HepG2 (cell line): ENCODE measurements around the gene TDRD10. TPM values are rescaled to one million over a fixed set of nuclear protein-coding genes. Genes with fewer than 3 reads are reported as not detected.

Experiments used
- ATAC-seq: fragments of 200-7000 bp; cut with Tn5 transposase; 3 replicates; pipeline ENCODE4 v1.9.1; 2020; ENCODE audit warnings: mild to moderate bottlenecking, moderate library complexity
- BruUV-seq: library from RNA; stranded (reverse); fragments of 400-500 nt; replicated peaks from 2 replicates; lab custom pipeline; 2021; lab: Mats Ljungman, UMichigan
- CTCF ChIA-PET: fragments of 300-600 bp; formaldehyde crosslinking; extraction: SDS; loops from one replicate; lab custom pipeline; 2021; ENCODE audit warnings: low total read pairs, inconsistent platforms, low intra/inter-chr PET ratio; lab: Yijun Ruan, JAX
- POLR2A ChIA-PET: fragments of 350-600 bp; sonication (Branson Sonifier 250); formaldehyde crosslinking; loops from one replicate; lab custom pipeline; 2020; ENCODE audit warnings: antibody characterized with exemption, inconsistent platforms; lab: Yijun Ruan, JAX
- DNase-seq: peaks from one replicate; pipeline ENCODE4 v3.0.0-alpha.2; 2015; ENCODE audit warnings: low spot score
- FAIRE-seq: peaks from 3 replicates; lab custom pipeline; 2011; peaks lifted over from hg19 to GRCh38; lab: Jason Lieb, UNC
- H2AFZ ChIP-seq: one replicate; pipeline ENCODE4 v1.6.1; 2011; ENCODE audit warnings: low read length, inconsistent platforms
- H3K27ac ChIP-seq: fragments of 300-600 bp; 3 replicates; pipeline ENCODE4 v1.8.0; 2011; ENCODE audit warnings: mixed run types, mild to moderate bottlenecking, mixed read lengths, low read length, inconsistent platforms; ENCODE audit not compliant: insufficient read depth; ENCODE audit errors: extremely low read length
- H3K27me3 ChIP-seq, 2 experiments: fragments of 200-600 bp in 1 of 2; 2 replicates in 1 of 2; 3 replicates in 1 of 2; pipeline versions ENCODE4 v1.6.0 to v1.8.0; 2011; ENCODE audit warnings: low read length in 2 of 2, mild to moderate bottlenecking in 2 of 2, moderate library complexity in 2 of 2, inconsistent platforms in 1 of 2; ENCODE audit not compliant: insufficient read depth in 2 of 2, control insufficient read depth in 1 of 2
- H3K36me3 ChIP-seq, 2 experiments: fragments of 200-600 bp in 1 of 2; replicated peaks in 1 of 2; 2 replicates in 1 of 2; 3 replicates in 1 of 2; pipeline versions ENCODE4 v1.5.1 to v1.8.0; 2011; ENCODE audit warnings: low read length in 2 of 2, inconsistent platforms in 1 of 2; ENCODE audit not compliant: insufficient read depth in 2 of 2, control insufficient read depth in 1 of 2
- H3K4me1 ChIP-seq: 2 replicates; pipeline ENCODE4 v1.5.1; 2012; ENCODE audit warnings: low read length, inconsistent platforms; ENCODE audit not compliant: insufficient read depth
- H3K4me2 ChIP-seq: 2 replicates; pipeline ENCODE4 v1.6.0; 2011; ENCODE audit warnings: low read depth, low read length, inconsistent platforms
- H3K4me3 ChIP-seq, 3 experiments: fragments of 200-600 bp in 1 of 3; sonication (generic), shearing (Covaris generic) in 1 of 3; replicated peaks in 1 of 3; 2 replicates each; pipeline ENCODE4 v1.5.1; 2011 to 2016; ENCODE audit warnings: low read length in 3 of 3, inconsistent platforms in 2 of 3, low read depth in 2 of 3, mild to moderate bottlenecking in 2 of 3, control low read depth in 1 of 3, mixed read lengths in 1 of 3; ENCODE audit not compliant: insufficient read depth in 1 of 3
- H3K79me2 ChIP-seq: one replicate; pipeline ENCODE4 v1.6.1; 2011; ENCODE audit warnings: low read length, inconsistent platforms; ENCODE audit not compliant: insufficient read depth
- H3K9ac ChIP-seq: 2 replicates; pipeline ENCODE4 v1.6.0; 2011; ENCODE audit warnings: mild to moderate bottlenecking, low read depth, low read length, inconsistent platforms; ENCODE audit not compliant: insufficient read depth
- H3K9me3 ChIP-seq: 2 replicates; pipeline ENCODE4 v1.5.1; 2012; ENCODE audit warnings: mild to moderate bottlenecking, low read length
- H4K20me1 ChIP-seq: 2 replicates; pipeline ENCODE4 v1.6.0; 2011; ENCODE audit warnings: inconsistent platforms, mild to moderate bottlenecking, low read length, moderate library complexity; ENCODE audit not compliant: insufficient read depth
- ARID2 ChIP-seq: sonication (generic); formaldehyde crosslinking; IDR thresholded peaks from 2 replicates; pipeline ENCODE4 v1.8.1; 2022; ENCODE audit warnings: mild to moderate bottlenecking, missing genetic modification reagents, borderline replicate concordance
- MIXL1 ChIP-seq: IDR thresholded peaks from 2 replicates; pipeline ENCODE4 v1.6.1; 2016
- SIN3B ChIP-seq: fragments of 150-350 bp; IDR thresholded peaks from 2 replicates; pipeline ENCODE4 v1.6.1; 2014; ENCODE audit warnings: low read length
- SNAI1 ChIP-seq: sonication (generic); formaldehyde crosslinking; IDR thresholded peaks from 2 replicates; pipeline ENCODE4 v1.5.0; 2020; ENCODE audit warnings: mild to moderate bottlenecking, missing genetic modification reagents, borderline replicate concordance
- TBX2 ChIP-seq: sonication (generic); formaldehyde crosslinking; IDR thresholded peaks from 2 replicates; pipeline ENCODE4 v1.5.0; 2020; ENCODE audit warnings: missing genetic modification reagents, mild to moderate bottlenecking, borderline replicate concordance
- ZBTB10 ChIP-seq: sonication (generic); formaldehyde crosslinking; IDR thresholded peaks from 2 replicates; pipeline ENCODE4 v1.4.0; 2020; ENCODE audit warnings: missing genetic modification reagents, borderline replicate concordance
- ZNF205 ChIP-seq: IDR thresholded peaks from 2 replicates; pipeline ENCODE4 v1.6.1; 2018; ENCODE audit warnings: missing biosample characterization, missing genetic modification reagents
- ZNF432 ChIP-seq: sonication (generic); formaldehyde crosslinking; IDR thresholded peaks from 2 replicates; pipeline ENCODE4 v1.5.0; 2020; ENCODE audit warnings: missing genetic modification reagents, mild to moderate bottlenecking, borderline replicate concordance
- ZNF839 ChIP-seq: sonication (generic); formaldehyde crosslinking; IDR thresholded peaks from 2 replicates; pipeline ENCODE4 v1.4.0; 2020; ENCODE audit warnings: missing genetic modification reagents, mild to moderate bottlenecking, borderline replicate concordance
- WGBS: methylation state at CpG from one replicate; pipeline ENCODE4 v1.1.6; 2017; ENCODE audit warnings: low lambda C conversion rate; 5-methylcytosine and 5-hydroxymethylcytosine counted together
- in situ Hi-C: cut with HindIII; loops from 2 replicates; pipeline ENCODE4 v1.10.0; 2017; ENCODE audit warnings: low pct_unique_long_range_greater_than_20kb; ENCODE audit not compliant: extremely low pct_ligation_motif_present
- intact Hi-C: fragments of 100-400 bp; cut with micrococcal nuclease; formaldehyde crosslinking; loops from one replicate; pipeline ENCODE4 v1.10.0; 2022; ENCODE audit not compliant: unreplicated experiment
- polyA plus RNA-seq, 8 experiments: library from polyadenylated mRNA; depleted of rRNA in 3 of 8; stranded (reverse) in 7 of 8; unstranded in 1 of 8; fragments of >200 nt; fragmentation: Illumina TruSeq in 4 of 8; extraction: Trizol in 4 of 8; gene quantifications; 2 replicates each; pipeline versions ENCODE4 v1.2.1 to v1.2.3, GENCODE V29; 2011 to 2016; ENCODE audit warnings: low read depth in 4 of 8, missing spikeins in 1 of 8, mixed read lengths in 1 of 8; ENCODE audit not compliant: insufficient read depth in 1 of 8
- total RNA-seq, 5 experiments: library from RNA; depleted of rRNA; stranded (reverse); fragments of >200 nt; fragmentation: Illumina TruSeq; extraction: Trizol; gene quantifications; 2 replicates each; pipeline ENCODE4 v1.2.3, GENCODE V29; 2016; ENCODE audit warnings: low read depth in 1 of 5
- TF ChIP-seq, protein P1 (sequence below): sonication (generic); formaldehyde crosslinking; IDR thresholded peaks from 2 replicates; pipeline ENCODE4 v1.5.0; 2020; ENCODE audit warnings: mild to moderate bottlenecking, missing genetic modification reagents
- TF ChIP-seq, protein P2 (sequence below): sonication (generic); formaldehyde crosslinking; IDR thresholded peaks from 2 replicates; pipeline ENCODE4 v1.5.1; 2020; ENCODE audit warnings: missing genetic modification reagents, mild to moderate bottlenecking, borderline replicate concordance

Gene TDRD10
- total and polyA plus RNA-seq, 2 of the 13 experiments (the other 11 are each of a cell fraction or from before 2014, with no cell fraction given): not detected

GRCh38 chr1:154539486-154540483, 37.8 kb downstream of the TDRD10 start:
- Histone ChIP-seq H2AFZ (no peak overlapping the region), H3K79me2 (no peaks in the 10 kb centered on the region), H3K36me3 (no peaks in the 10 kb centered on the region), H3K9ac (no peak overlapping the region), H3K27me3 (peaks cover 2 to 30% of the 10 kb centered on the region in 2 experiments; a peak in 4 of 5 replicates), H4K20me1 (no peaks in the 10 kb centered on the region), H3K27ac (no peak overlapping the region), H3K9me3 (no peaks in the 10 kb centered on the region), H3K4me2 (no peak overlapping the region), H3K4me1 (no peaks in the 10 kb centered on the region), H3K4me3 (no peak overlapping the region)
- CTCF ChIA-PET: no interaction called here
- FAIRE-seq (no peak), DNase-seq (no peak), ATAC-seq (no peak)
- POLR2A ChIA-PET: no interaction called here
- in situ Hi-C loops: no loop called here
- intact Hi-C loops: no loop called here
- 0 out of 2 replicates have a peak, but pooled peaks have one; percentile 56 for TF ChIP-seq ZNF205 (CRISPR knock-in tag)
- no peak for TF ChIP-seq ZNF839 (CRISPR knock-in tag)
- WGBS: 23% methylated on average over 9 of the region's 9 CpGs
- BruUV-seq: no TSS peak

DNA sequence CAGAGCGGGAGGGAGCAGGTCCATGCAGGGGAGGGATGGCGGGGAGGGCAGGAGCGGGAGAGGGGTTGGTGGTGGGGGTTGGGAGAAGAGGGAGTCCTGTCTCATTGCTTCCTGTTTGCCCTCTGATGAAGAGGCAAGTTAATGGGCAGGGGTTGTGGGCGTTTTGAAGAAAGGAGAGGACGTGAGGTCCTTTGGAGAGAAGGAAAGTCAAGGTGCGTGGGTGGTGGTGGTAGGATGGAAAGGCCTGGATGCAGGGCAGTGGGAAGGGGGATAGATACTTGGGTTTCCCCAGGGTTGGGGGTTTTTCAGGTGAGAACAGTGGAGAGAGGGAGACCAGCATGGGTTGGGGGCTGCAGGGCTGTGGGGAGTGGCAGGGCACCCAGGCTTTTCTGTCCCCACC, 39.2 kb downstream of the TDRD10 start:
- H3K27me3 ChIP-seq: peaks cover 2 to 30% of the 10 kb centered on the region in 2 experiments; a peak in 4 of 5 replicates
- 19% methylated on average over 6 of the region's 6 CpGs for WGBS
- H3K36me3 ChIP-seq: no peaks in the 10 kb centered on the region
- H3K9ac ChIP-seq: no peak overlapping the region
- ChIA-PET POLR2A (no interaction called here), CTCF (no interaction called here)
- no peak for ATAC-seq
- H3K4me3 ChIP-seq: no peak overlapping the region
- intact Hi-C loops: no loop called here
- H2AFZ ChIP-seq: no peak overlapping the region
- in situ Hi-C loops: no loop called here
- H3K27ac ChIP-seq: no peak overlapping the region
- H3K4me1 ChIP-seq: no peaks in the 10 kb centered on the region
- no peaks in the 10 kb centered on the region for H3K79me2 ChIP-seq
- H3K4me2 ChIP-seq: no peak overlapping the region
- no peak for DNase-seq
- no peak for FAIRE-seq
- H4K20me1 ChIP-seq: no peaks in the 10 kb centered on the region
- BruUV-seq: no TSS peak
- H3K9me3 ChIP-seq: no peaks in the 10 kb centered on the region
- TF ChIP-seq SNAI1 (CRISPR knock-in tag): no peak
- no peak for TF ChIP-seq ZNF432 (CRISPR knock-in tag)
- no peak for TF ChIP-seq MIXL1
- TF ChIP-seq, protein P1, sequence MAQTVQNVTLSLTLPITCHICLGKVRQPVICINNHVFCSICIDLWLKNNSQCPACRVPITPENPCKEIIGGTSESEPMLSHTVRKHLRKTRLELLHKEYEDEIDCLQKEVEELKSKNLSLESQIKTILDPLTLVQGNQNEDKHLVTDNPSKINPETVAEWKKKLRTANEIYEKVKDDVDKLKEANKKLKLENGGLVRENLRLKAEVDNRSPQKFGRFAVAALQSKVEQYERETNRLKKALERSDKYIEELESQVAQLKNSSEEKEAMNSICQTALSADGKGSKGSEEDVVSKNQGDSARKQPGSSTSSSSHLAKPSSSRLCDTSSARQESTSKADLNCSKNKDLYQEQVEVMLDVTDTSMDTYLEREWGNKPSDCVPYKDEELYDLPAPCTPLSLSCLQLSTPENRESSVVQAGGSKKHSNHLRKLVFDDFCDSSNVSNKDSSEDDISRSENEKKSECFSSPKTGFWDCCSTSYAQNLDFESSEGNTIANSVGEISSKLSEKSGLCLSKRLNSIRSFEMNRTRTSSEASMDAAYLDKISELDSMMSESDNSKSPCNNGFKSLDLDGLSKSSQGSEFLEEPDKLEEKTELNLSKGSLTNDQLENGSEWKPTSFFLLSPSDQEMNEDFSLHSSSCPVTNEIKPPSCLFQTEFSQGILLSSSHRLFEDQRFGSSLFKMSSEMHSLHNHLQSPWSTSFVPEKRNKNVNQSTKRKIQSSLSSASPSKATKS (CRISPR knock-in tag): no peak
- TF ChIP-seq TBX2 (CRISPR knock-in tag): no peak
- TF ChIP-seq SIN3B: no peak
- TF ChIP-seq ZBTB10 (CRISPR knock-in tag): no peak
- no peak for TF ChIP-seq ARID2 (CRISPR knock-in tag)
- TF ChIP-seq, protein P2, sequence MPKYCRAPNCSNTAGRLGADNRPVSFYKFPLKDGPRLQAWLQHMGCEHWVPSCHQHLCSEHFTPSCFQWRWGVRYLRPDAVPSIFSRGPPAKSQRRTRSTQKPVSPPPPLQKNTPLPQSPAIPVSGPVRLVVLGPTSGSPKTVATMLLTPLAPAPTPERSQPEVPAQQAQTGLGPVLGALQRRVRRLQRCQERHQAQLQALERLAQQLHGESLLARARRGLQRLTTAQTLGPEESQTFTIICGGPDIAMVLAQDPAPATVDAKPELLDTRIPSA (CRISPR knock-in tag): no peak
